ENCODE data around the gene MORC3.
"Not testable (repeated sequence)": the region's sequence is repeated elsewhere in the genome, so short reads cannot be mapped to it uniquely, and the experiment has no call there.

Gene MORC3, protein sequence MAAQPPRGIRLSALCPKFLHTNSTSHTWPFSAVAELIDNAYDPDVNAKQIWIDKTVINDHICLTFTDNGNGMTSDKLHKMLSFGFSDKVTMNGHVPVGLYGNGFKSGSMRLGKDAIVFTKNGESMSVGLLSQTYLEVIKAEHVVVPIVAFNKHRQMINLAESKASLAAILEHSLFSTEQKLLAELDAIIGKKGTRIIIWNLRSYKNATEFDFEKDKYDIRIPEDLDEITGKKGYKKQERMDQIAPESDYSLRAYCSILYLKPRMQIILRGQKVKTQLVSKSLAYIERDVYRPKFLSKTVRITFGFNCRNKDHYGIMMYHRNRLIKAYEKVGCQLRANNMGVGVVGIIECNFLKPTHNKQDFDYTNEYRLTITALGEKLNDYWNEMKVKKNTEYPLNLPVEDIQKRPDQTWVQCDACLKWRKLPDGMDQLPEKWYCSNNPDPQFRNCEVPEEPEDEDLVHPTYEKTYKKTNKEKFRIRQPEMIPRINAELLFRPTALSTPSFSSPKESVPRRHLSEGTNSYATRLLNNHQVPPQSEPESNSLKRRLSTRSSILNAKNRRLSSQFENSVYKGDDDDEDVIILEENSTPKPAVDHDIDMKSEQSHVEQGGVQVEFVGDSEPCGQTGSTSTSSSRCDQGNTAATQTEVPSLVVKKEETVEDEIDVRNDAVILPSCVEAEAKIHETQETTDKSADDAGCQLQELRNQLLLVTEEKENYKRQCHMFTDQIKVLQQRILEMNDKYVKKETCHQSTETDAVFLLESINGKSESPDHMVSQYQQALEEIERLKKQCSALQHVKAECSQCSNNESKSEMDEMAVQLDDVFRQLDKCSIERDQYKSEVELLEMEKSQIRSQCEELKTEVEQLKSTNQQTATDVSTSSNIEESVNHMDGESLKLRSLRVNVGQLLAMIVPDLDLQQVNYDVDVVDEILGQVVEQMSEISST

DNA sequence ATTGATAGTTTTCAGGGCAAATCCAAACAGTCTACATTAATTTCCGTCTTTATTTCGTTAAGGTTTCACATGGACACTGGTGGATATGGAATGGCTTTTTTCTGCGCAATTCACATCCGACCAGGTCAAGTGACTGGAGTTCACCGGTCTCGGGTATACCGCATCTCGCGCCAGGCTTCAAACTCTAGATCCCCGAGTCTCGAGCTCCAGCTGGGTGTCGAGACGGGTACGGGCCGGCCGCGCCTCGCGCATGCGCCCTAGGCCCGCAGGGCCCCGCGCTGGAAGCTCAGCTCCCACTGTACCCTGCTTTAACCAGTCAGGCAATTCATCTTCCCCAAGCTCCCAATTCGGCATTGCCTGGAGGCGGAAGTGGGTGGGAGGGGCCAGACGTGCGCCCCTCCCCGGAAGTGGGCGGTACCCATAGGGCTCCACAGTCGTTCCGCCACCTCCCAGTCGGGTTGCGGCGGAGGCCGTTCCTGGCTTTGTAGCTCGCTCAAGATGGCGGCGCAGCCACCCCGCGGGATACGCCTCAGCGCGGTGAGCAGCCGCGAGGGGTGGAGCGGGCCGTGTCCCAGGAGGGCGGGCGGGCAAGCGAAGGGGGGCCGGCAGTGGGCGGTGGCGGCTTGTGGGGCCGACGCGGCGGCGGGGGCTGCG lies at the start of gene MORC3:
Gene MORC3 (plus strand): TSS at position 431 of the 654 bp plus-strand sequence. CDS start 68 bp downstream, at position 499.
- DNase-seq (ENCODE audit: low spot score) (peak; percentile 99), FAIRE-seq (peak; percentile 87)

DNA sequence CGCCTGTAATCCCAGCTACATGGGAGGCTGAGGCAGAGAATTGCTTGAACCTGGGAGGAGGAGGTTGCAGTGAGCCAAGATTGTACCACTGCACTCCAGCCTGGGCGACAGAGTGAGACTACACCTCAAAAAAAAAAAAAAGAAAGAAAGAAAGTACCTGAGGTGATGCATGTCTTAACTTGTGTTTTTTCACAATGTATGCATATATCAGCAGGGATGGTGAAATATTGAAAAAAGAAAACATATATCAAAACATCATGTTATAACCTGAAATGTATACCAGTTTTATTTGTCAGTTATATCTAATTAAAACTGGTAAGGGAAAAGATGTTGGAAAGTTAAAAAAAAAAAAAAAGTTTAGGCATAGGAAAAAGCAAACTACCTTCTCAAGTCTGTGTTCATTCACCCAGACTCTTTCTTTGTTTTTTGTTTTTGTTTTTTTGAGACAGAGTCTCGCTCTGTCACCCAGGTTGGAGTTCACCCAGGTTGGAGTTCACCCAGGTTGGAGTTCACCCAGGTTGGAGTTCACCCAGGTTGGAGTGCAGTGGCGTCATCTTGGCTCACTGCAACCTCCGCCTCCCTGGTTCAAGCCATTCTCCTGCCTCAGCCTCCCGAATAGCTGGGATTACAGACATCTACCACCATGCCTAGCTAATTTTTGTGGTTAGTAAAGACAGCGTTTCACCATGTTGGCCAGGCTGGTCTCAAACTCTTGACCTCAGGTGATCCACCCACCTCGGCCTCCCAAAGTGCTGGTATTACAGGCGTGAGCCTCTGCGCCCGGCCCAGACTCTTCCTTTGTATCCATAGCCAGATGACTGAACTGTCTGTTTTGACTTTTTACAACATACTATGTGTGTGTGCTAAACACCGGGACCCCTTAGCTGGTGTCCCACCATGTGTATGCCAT lies 49.0 kb upstream of the MORC3 start:
- FAIRE-seq; DNase-seq (ENCODE audit: low spot score): not testable (repeated sequence)

DNA sequence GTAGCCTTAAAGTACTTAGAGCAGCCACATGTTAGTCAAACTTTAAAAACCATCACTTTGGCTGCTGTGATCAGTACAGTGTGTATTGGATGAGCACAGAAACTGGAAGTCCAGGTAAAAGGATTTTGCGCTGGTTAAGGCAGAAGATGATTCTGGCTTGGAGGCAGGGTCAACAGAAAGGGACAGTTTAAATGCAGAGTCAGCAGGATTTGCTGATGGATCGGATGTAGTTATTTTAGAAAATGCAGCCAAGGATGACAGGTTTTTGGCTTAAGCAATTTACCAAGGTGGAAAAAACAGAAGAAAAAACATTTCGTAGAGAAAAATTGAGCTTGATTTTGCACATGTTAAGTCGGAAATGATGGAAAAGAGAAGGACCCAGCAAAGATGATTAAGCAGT lies 45.9 kb upstream of the MORC3 start:
- FAIRE-seq: no peak
- no peak for DNase-seq (ENCODE audit: low spot score)

DNA sequence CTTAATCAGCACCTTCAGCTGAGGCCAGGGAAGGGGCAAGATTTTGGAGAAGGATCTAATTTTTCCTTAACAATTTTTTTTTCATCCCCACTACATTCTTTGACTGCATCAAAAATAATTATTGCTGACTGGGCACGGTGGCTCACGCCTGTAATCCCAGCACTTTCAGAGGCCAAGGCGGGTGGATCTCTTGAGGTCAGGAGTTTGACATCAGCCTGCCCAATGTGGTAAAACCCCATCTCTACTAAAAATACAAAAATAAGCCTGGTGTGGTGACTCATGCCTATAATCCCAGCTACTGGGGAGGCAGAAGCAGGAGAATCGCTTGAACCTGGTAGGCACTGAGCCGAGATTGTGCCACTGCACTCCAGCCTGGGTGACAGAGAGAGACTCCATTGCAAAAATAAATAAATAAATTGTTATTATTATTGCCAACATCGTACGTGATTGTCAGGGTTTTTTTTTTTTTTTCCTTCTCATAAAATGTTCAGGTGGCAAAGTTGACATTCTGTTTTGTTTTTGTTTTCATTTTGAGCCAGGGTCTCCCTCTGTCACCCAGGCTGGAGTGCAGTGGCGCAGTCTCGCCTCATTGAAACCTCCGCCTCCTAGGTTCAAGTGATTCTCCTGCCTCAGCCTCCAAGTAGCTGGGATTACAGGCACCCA lies 37.3 kb upstream of the MORC3 start:
- FAIRE-seq: no peak
- no peak for DNase-seq (ENCODE audit: low spot score)

DNA sequence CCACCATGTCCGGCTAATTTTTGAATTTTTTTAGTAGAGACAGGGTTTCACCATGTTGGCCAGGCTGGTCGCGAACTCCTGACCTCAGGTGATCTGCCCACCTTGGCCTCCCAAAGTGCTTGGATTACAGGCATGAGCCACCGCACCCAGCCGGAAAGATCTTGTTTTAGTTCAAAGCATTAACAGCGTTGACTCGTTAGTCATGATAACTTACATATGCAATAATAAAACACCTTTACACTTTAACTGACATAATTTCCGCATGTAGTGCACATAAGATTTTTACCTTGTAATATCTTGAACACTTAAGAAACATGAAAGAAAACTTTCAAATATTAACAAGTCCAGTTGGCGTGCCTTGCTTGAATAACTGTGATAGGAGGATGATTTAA lies 36.8 kb upstream of the MORC3 start:
- not testable (repeated sequence) for DNase-seq (ENCODE audit: low spot score); FAIRE-seq

DNA sequence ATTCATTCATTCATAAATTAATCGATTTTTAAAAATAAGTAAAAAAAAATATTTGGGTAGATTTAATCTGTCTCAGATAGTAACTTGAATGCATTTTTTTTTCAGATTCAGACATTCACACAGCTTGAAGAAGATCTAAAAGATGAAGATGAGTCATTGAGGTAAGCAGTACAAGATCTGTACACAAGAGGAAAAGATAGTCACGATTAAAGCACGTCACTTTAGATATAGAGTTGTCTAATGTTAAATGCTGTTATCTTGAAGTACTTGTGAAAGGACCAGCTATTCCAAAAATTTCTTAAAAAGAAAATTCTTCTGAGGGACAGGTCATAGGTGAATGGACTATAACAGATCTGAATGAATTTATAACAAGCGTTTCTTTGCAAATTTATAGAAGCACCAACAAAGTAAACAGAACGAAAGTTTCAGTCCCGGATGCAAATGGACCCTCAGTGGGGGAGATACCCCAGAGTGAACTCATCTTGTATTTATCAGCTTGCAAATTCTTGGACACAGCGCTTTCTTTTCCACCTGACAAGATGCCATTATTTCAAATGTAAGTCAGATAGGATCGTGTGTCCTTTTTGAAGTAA lies 31.2 kb upstream of the MORC3 start:
- DNase-seq (ENCODE audit: low spot score) (no peak), FAIRE-seq (no peak)

DNA sequence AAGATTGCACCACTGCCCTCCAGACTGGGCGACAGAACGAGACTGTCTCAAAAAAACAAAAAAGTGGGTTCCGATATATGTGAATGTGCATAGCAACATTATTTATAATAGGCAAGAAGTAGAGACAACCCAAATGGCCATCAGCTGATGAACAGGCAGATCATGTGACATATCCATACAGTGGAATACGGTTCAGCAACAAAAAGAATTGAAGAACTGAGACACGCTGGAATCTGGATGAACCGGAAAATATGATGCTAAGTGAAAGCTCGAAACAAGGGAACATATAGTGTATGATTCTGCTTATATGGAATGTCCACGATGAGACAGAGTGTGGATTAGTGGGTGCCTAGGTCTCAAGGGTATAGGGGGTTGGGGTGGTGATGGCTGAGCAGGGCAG lies 28.5 kb upstream of the MORC3 start:
- no peak for FAIRE-seq
- no peak for DNase-seq (ENCODE audit: low spot score)

DNA sequence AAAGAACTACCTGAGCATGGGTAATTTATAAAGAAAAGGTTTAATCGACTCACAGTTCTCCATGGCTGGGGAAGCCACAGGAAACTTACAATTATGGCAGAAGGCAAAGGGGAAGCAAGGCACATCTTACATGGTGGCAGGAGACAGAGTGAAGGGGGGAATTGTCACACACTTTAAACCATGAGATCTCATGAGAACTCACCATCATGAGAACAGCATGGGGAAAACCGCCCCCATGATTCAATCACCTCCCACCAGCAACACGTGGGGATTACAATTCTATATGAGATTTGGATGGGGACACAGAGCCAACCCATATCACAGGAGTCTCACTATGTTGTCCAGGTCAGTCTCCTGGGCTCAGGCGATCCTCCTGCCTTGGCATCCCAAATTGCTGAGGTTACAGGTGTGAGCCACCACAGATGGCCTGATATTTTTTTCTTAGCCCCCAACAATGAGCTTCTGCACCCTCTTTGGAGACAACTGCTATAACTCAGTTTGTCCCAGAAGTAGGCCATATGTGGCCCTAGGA lies 22.5 kb upstream of the MORC3 start:
- no peak for DNase-seq (ENCODE audit: low spot score)
- no peak for FAIRE-seq

DNA sequence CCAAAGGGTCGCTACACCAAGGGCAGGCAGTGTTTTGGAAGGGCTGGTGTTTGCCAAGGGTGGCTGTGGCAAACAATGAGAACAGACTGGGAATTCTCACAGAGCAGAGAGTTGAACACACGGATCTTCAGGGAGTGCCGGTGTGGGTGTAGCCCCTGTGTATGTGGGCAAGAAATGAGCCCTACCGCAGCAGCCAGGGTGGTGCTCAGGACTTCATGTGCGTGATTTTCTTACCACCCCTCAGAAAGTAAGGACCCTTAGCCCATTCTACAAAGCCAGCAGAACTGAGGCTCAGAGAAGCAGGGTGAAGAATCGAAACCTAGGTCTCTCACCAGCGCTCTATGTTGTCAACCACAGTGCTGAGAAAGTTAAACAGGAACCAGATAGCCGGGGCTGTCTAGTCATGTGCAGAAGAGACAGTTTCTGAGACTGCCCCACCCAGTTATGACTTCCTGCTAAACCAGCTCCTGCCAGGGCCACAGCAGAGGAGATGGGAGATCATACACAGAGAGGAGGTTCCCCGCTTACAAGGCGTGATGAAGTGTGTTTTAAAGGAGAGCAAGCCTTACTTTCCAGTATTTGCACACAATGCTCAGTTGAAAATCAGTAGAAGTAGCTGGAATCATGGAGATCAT lies 21.9 kb upstream of the MORC3 start:
- DNase-seq (ENCODE audit: low spot score) (no peak), FAIRE-seq (no peak)

DNA sequence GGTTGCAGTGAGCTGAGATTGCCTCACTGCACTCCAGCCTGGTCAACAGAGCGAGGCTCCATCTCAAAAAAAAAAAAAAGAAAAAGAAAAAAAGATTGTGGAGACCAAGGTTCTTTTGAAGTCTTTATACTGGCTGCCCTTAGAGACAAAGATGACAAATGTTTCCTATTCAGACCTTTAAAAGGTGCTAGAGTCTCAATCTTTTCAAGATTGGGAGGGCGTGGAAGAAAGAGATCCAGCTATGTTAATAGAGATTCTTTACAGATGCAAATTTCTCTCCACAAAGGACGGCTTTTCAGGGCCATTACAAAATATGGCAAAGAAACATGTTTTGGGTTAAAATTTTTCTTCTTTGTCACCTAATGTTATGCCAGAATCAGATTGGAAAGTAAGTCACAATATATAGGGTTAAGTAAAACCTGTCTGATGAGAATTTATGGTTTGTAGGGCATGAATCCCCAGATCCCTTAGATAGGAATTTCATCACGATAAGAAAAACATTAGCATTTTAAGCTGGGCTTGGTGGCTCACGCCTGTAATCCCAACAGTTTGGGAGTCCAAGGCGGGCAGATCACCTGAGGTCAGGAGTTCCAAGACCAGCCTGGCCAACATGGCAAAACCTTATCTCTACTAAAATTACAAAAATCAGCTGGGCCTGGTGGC lies 13.0 kb upstream of the MORC3 start:
- FAIRE-seq (no peak), DNase-seq (ENCODE audit: low spot score) (no peak)

DNA sequence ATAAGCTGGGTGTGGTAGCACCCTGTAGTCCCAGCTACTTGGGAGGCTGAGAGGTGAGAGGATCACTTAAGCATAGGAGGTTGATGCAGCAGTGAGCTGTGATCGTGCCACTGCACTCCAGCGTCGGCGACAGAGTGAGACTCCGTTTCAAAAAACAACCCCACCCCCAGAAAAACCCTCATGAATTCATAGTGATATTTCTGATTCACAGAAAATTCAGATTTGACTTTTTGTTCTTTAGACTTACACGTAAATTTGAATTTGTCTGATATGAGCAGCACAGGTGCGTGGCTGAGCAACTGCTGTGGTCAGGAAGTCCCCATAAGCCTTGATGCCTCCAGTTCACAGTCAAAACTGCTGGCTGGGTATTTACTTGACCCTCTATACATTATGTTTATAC lies 10.0 kb upstream of the MORC3 start:
- DNase-seq (ENCODE audit: low spot score) (no peak), FAIRE-seq (no peak)

DNA sequence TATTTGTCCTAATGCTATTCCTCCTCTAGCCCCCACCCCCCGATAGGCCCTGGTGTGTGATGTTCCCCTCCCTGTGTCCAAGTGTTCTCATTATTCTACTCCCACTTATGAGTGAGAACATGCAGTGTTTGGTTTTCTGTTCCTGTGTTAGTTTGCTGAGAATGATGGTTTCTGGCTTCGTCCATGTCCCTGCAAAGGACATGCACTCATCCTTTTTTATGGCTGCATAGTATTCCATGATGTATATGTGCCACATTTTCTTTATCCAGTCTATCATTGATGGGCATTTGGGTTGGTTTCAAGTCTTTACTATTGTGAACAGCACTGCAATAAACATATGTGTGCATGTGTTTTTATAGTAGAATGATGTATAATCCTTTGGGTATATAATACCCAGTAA lies 6.6 kb upstream of the MORC3 start:
- DNase-seq (ENCODE audit: low spot score); FAIRE-seq: not testable (repeated sequence)

DNA sequence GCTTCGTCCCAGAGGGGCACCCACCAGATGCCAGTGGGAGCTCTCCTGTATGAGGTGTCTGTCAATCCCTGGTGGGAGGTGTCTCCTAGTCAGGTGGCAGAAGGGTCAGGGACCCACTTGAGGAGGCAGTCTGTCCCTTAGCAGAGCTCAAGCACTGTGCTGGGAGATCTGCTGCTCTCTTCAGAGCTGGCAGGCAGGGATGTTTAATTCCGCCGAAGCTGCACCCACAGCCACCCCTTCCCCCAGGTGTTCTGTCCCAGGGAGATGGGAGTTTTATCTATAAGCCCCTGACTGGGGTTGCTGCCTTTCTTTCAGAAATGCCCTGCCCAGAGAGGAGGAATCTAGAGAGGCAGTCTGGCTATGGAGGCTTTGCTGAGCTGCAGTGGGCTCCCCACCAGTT lies 4.0 kb upstream of the MORC3 start:
- DNase-seq (ENCODE audit: low spot score); FAIRE-seq: not testable (repeated sequence)

DNA sequence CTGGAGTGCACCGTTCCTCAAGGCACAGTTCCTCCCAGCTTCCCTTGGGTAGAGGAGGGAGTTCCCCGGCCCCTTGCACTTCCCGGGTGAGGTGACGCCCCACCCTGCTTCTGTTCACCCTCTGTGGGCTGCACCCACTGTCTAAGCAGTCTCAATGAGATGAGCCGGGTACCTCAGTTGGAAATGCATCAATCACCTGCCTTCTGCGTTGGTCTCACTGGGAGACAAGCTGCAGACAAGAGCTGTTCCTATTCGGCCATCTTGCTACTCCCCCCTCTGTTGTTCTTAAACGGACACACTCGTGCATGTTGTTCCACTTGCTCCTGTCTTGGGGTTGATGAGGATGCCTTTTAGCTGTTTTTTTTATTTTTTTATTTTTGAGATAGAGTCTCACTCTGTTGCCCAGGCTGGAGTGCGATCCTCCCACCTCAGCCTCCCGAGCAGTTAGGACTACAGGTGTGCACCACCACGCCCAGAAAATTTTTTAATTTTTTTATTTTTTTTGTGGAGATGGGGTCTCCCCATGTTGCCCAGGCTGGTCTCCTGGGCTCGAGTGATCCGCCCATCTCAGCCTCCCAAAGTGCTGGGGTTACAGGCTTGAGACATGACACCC lies 3.0 kb upstream of the MORC3 start:
- DNase-seq (ENCODE audit: low spot score): no peak
- no peak for FAIRE-seq

DNA sequence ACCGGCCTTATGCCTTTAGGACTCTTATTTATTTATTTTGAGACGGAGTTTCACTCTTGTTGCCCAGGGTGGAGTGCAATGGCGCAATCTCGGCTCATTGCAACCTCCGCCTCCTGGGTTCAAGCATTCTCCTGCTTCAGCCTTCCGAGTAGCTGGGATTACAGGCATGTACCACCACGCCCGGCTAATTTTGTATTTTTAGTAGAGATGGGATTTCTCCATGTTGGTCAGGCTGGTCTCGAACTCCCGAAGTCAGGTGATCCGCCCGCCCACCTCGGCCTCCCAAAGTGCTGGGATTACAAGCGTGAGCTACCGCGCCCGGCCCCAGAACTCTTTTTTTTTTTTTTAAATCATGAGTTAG lies 611 bp upstream of the MORC3 start:
- FAIRE-seq; DNase-seq (ENCODE audit: low spot score): not testable (repeated sequence)

DNA sequence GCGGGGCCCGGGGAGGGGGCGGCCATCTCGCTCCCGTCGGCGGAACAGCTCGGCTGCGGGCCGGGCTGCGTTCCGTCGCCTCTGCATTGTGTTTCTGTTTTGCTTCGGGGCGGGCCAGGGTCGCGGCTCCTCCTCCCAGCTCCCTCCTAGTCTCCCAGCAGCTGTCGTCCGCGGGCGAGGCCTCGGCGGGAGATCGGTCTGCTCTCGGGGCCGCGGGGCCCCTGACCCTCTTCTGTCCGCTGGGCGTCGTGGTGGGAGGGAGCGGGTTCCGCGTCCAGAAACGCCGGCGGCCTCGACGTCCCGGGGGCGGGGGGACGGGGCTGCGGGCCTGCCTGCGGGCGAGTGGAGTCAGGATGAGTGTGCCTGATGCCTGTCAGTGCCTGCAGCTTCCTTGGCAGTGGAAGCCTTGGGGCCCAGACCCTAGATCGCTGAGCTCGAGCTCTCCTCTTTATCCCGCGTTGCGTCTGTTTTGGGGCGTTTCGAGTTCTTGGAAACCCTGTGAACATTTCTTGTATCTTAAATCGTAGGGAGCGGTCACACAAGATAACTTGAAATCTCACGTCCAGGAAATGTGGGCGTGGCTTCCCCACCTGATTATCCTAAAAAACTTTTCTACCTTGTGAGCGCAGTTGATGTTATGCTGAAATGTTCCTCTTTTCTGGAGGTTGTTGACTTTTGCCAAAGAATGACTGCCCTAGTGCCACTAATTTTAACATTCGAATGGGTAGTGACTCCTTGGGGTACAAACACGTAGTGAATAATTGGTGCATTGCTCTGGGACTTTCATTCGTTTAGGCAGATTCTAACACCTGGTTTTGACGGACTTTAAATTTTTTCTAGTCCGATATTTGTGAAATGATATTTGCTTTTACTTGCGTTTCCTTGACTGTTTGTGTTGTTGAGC lies 676 bp downstream of the MORC3 start:
- FAIRE-seq (no peak), DNase-seq (ENCODE audit: low spot score) (peak; percentile 53)

All from RCC 7860 (cell line).